H54 (cell line): ENCODE data around the gene ARID1B.

Source experiments
- DNase-seq: peaks from one replicate; pipeline ENCODE4 v3.0.0; 2011; ENCODE audit warnings: low spot score, mixed read lengths; ENCODE audit not compliant: insufficient read length
- FAIRE-seq: peaks from 3 replicates; lab custom pipeline; 2011; peaks lifted over from hg19 to GRCh38; lab: Jason Lieb, UNC
- POLR2A ChIP-seq: IDR thresholded peaks from 2 replicates; pipeline ENCODE4 v1.6.1; 2011; ENCODE audit warnings: low read depth, mild to moderate bottlenecking, low read length

Gene ARID1B

DNA sequence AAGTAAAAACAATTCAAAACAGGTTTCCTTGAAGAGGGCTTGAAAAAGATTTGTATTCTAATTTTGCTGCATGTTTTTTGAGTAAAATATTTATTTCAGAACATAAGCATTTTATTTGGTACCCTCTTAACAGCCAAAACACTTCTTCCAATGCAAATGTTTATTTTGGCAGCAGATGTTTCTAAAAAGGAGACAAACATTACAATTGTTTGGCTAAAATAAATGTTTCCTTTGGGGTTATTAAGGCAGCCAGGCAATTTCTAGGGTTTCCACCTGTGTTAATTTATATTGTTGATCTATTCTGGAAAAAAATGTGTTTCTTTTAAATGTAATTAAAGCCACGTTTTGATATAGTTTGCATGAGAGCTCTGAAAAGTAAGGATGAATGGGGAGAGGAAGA lies 56.6 kb downstream of the ARID1B start:
- FAIRE-seq, result no peak
- DNase-seq, result no peak
- TF ChIP-seq POLR2A, result no peak

DNA sequence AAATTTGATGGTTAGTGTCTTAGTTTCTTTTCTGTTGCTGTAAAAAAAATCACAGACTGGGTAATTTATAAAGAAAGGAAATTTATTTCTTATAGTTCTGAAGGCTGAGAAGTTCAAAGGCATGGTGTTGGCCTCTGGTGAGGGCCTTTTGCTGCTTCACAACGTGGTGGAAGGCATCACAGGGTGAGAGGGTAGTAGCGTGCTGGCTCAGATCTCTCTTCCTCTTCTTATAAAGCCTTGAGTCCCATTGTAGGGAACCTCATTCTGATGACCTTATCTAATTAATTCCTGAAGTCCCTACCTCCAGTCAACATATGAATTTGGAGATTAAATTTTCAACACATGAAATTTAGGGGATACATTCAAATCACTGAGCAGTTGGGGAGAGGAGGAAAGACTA lies 62.0 kb downstream of the ARID1B start:
- no peak for DNase-seq
- TF ChIP-seq POLR2A, result no peak
- no peak for FAIRE-seq

DNA sequence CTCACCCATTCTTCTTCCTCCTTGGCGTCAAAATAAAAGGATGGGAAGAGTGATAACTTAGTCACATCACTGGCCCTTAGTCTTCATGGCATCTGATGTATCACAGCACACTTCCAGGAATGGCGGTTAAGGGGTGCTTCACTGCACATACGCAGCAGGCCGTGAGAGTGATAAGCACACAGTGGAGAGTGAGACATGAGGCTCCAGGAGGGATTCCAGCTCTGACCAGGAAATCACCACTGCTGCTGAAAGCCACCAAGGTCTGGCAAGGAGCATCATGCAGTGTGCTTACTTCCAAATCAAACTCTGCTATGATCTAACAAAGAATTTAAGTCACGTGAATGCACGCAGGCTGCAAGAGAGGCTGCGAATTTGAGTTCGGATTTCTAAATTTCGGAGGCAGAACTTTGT lies 62.4 kb downstream of the ARID1B start:
- DNase-seq (no peak), FAIRE-seq (no peak)
- TF ChIP-seq POLR2A, result no peak

DNA sequence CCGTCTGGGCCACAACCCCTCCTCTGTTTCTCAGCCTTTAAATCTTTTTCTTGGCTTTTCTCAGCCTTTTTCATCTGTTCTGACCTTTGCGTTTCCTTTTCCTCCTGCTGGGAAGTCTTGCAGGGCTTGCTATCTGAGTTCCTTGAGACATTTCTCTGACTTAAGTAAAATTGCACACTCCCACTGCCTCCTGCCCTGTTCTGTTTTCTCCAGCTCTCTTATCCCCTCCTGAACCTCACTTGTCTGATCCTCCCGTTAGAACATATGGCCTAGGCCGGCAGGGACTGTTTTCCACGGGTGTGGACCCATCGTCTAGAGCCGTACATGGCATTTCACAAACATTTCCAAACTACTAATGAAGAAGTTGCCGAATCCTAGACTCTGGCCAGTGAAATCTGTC lies 63.0 kb downstream of the ARID1B start:
- DNase-seq (no peak), FAIRE-seq (no peak)
- no peak for TF ChIP-seq POLR2A

GRCh38 chr6:156840606-156841005 lies 63.4 kb downstream of the ARID1B start:
- DNase-seq (no peak), FAIRE-seq (no peak)
- TF ChIP-seq POLR2A, result no peak

DNA sequence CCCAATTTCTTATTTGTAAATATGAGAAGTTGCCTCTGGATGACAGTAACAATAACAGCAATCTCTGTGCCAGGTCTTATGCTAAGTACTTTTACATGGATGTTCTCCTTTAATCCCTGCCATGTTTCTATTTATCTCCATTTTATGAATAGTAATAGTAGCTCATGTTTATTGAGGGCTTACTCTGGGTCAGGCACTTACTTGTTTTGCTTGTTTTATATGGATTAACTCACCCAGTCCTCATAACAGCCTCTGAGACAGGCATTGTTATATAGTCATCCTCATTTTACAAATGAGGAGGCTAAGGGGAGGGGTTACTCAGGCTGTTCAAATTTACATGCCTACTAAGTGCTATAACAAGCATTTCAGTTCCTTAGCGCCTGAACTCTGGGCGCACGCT lies 64.3 kb downstream of the ARID1B start:
- no peak for TF ChIP-seq POLR2A
- DNase-seq (no peak), FAIRE-seq (no peak)

DNA sequence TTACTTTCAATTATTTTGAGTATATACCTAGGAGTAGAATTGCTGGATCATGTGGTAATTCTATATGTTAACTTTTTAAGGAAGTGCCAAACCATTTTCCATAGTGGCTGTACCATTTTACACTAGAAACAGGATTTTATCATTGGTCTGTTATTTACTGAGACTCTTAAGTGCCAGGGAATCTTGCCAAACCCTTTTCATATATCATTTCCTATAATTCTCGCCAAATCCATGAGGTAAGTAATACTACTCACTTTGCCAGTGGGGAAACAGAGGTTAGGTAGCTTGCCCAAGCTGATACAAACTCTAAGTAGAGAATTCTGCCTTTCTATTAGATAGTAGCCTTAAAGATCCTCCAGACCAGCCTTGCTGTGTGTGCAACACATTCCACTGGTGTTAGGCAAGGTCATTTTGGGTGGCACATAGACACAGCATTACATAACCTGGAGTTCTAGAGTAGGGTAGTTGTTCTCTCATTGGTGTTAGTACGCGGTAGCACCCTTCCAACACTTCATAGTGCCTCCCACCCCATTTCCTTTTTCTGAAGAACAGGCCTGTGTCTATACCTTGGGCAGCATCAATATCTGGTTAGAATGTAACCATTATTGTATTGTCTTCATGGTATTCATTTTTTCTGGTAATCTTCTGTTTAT lies 65.5 kb downstream of the ARID1B start:
- TF ChIP-seq POLR2A, result no peak
- FAIRE-seq (no peak), DNase-seq (no peak)

DNA sequence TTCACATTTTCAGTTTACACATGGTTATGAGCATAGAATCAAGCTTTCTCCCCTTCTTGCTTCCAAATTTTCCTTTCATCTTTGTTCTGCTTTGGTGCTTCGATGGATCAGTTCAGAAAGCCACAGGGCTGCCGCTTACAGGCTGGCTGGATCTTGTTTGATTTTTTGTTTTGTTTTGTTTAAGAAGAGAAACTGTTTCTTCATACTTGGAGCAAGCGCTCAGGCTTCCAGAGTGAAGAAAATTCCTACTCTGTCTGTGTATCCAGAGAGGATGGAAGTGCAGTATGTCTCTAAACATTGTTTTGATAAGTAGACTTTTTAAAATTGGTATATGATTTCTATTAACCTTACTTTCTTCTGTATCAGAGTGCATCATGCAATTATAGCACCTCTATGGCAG lies 66.9 kb downstream of the ARID1B start:
- no peak for TF ChIP-seq POLR2A
- no peak for DNase-seq
- FAIRE-seq, result no peak

- no peak for FAIRE-seq
- DNase-seq, result no peak
- no peak for TF ChIP-seq POLR2A
These were observed 68.4 kb downstream of the ARID1B start for GRCh38 chr6:156845454-156846155.

DNA sequence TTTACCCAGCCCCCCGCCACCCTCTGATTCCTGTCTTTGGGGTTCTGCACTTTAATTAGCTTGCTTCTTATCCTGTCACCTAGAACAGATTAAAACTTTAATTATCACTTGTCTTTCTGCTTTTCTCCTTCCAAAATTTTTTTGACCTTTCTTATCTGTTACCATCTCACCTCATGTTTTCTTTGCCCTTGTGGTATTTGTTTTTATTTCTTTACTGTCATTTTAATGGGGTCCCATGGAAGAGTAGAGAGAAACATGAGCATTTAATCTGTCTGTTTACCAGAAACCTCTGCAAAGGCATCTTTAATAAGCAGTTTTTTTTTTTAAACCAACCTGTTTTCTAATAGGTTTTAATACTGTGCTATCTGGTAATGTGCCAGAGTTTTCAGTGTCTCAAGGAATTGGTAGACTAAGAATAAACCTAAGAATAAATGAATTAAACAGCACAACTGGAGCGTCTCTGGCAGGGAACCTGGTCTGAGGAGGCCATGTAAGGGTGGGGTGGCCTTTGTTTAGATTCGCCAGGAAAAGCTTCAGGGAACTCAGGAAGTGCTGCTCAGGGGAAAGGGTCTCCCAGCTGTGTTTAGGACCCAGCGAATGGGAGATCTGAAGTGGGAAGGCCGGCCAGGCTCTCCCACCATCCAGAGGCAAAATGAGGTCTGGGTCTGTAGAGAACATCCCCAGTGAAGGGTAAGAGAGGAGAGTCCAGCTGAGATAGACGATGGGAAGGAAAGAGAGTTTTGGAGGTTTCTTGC lies 69.8 kb downstream of the ARID1B start:
- FAIRE-seq (no peak), DNase-seq (no peak)
- no peak for TF ChIP-seq POLR2A

DNA sequence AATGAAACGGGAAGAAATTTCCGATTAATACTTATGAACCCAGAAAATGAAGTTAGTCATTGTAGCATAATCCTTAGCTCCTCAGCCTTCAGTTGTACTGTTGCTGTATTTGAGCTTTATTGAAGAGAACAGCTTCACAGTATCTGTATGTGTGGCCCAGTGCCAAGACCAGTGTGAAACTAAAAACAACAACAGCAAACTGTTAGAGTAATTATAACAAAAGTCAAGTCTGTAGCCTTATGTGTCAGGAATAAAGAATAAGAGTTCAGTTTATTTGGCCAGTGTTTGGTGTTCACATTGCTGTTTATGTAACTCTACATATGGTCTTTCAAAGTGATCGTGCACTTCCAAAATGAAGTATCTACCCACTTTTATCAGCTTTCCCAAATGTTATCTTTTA lies 70.9 kb downstream of the ARID1B start:
- FAIRE-seq, result no peak
- TF ChIP-seq POLR2A, result no peak
- DNase-seq, result no peak

DNA sequence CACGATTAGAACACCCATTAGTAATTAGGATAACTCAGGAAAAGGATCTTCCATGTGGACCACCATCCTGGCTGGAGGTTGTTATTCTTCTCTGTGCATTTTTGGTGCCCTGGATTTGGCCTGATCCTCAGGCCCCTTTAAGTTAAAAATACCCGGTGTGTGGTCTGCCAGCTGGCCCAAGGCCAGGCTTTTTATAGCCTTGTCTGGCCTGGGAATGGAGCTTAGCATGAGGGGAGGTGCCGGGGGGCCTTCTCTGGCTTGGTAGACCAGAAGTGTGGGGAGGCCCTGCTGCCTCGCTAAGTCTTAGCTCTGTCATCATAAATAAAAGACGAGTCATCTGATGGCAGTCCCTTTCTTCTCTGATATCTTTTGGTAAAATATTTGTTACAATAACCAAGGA lies 71.4 kb downstream of the ARID1B start:
- FAIRE-seq (no peak), DNase-seq (no peak)
- no peak for TF ChIP-seq POLR2A

DNA sequence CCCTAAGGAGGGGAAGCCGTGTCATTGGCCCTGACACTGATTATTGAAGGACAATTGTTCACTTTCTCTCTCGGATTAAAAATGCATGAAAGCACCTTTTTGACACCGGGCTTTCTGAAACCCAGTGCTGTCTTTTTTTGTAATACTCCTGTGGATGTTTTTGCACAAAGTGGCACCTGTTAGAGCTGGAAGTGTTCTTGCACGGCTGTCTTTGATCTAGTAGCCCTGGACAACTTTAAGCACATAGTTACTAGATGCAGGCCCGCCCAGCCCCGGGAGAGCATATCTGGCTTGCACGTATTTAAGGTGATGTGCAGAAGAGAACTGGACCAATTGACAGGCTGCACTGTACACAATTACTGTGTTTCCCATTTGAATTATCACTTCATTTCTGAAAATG lies 72.6 kb downstream of the ARID1B start:
- FAIRE-seq, result no peak
- no peak for TF ChIP-seq POLR2A
- no peak for DNase-seq

GRCh38 chr6:156850353-156850752 lies 73.2 kb downstream of the ARID1B start:
- DNase-seq, result no peak
- no peak for FAIRE-seq

More at GRCh38 chr6:156850353-156850752, 73.2 kb downstream of the ARID1B start:
- no peak for TF ChIP-seq POLR2A
